HG02981 (cell line): ENCODE results near the gene ESX1.
"Not testable (repeated sequence)": the region's sequence is repeated elsewhere in the genome, so short reads cannot be mapped to it uniquely, and the experiment has no call there.

Source experiments
- ATAC-seq: cut with Tn5 transposase; IDR thresholded peaks from one replicate; pipeline ENCODE4 v1.9.1; 2021; ENCODE audit warnings: mild to moderate bottlenecking, moderate library complexity; ENCODE audit not compliant: unreplicated experiment

The ESX1 gene

GRCh38 chrX:104254442-104255115 lies at the start of gene ESX1:
Gene ESX1, minus strand, starts transcription at chrX:104254933. Its CDS starts 84 bp downstream, at chrX:104254849.
- ATAC-seq, result no peak

- no peak for ATAC-seq
Measured at GRCh38 chrX:104295636-104296035, 40.9 kb upstream of the ESX1 start.

- no peak for ATAC-seq
Measured at GRCh38 chrX:104288961-104289360, 34.2 kb upstream of the ESX1 start.

- ATAC-seq, result no peak
Measured at GRCh38 chrX:104288269-104288668, 33.5 kb upstream of the ESX1 start.

GRCh38 chrX:104285201-104285600 lies 30.5 kb upstream of the ESX1 start:
- ATAC-seq, result no peak

- no peak for ATAC-seq
Measured at GRCh38 chrX:104284507-104284906, 29.8 kb upstream of the ESX1 start.

GRCh38 chrX:104282166-104282725 lies 27.5 kb upstream of the ESX1 start:
- no peak for ATAC-seq

GRCh38 chrX:104281564-104281963 lies 26.8 kb upstream of the ESX1 start:
- no peak for ATAC-seq

- no peak for ATAC-seq
Measured at GRCh38 chrX:104280609-104281008, 25.9 kb upstream of the ESX1 start.

- ATAC-seq, result no peak
Measured at GRCh38 chrX:104270916-104271512, 16.3 kb upstream of the ESX1 start.

- no peak for ATAC-seq
Measured at GRCh38 chrX:104270212-104270611, 15.5 kb upstream of the ESX1 start.

GRCh38 chrX:104255465-104255864 lies 732 bp upstream of the ESX1 start:
- no peak for ATAC-seq

GRCh38 chrX:104253567-104254441 lies 929 bp downstream of the ESX1 start:
- ATAC-seq, result no peak

- no peak for ATAC-seq
Measured at GRCh38 chrX:104250470-104250869, 4.3 kb downstream of the ESX1 start.

- not testable (repeated sequence) for ATAC-seq
Measured at GRCh38 chrX:104230060-104230459, 24.7 kb downstream of the ESX1 start.

GRCh38 chrX:104211187-104211586 lies 43.5 kb downstream of the ESX1 start:
- ATAC-seq, result no peak

- ATAC-seq, result no peak
Measured at GRCh38 chrX:104205548-104205947, 49.2 kb downstream of the ESX1 start.
